Left lung (tissue), 10 donors: ENCODE results near the gene NMRAL1. TPM values are rescaled to one million over a fixed set of nuclear protein-coding genes. Genes with fewer than 3 reads are reported as not detected.
A peak's percentile ranks its signal among the peaks of the same experiment; 100 is the strongest.

Experiments used
- ATAC-seq: fragments of 200-7000 bp; cut with Tn5 transposase; one replicate; pipeline ENCODE4 v1.9.1; 2020; ENCODE audit warnings: moderate library complexity
- DNase-seq, 4 donors: peaks; one replicate each; pipeline ENCODE4 v3.0.0-alpha.2; 2013 to 2020
- H3K27ac ChIP-seq, 2 donors: fragments of 200-600 bp; sonication (generic) in 1 of 2; one replicate each; pipeline versions ENCODE4 v1.5.0 to v1.8.0; 2020 to 2021
- H3K27me3 ChIP-seq, 2 donors: fragments of 200-600 bp; sonication (generic) in 1 of 2; one replicate each; pipeline versions ENCODE4 v1.5.0 to v1.8.0; 2020 to 2021
- H3K36me3 ChIP-seq, 2 donors: fragments of 200-600 bp; sonication (generic) in 1 of 2; one replicate each; pipeline versions ENCODE4 v1.5.0 to v1.8.0; 2020 to 2021
- H3K4me1 ChIP-seq, 2 donors: fragments of 200-600 bp; one replicate each; pipeline ENCODE4 v1.8.0; 2021
- H3K4me3 ChIP-seq, 2 donors: fragments of 200-600 bp; sonication (generic) in 1 of 2; one replicate each; pipeline versions ENCODE4 v1.5.0 to v1.8.0; 2020 to 2021; ENCODE audit warnings: mild to moderate bottlenecking in 1 of 2
- H3K9me3 ChIP-seq, 2 donors: fragments of 200-600 bp; sonication (generic) in 1 of 2; one replicate each; pipeline versions ENCODE4 v1.5.0 to v1.8.0; 2020 to 2021
- CTCF ChIP-seq, 2 donors: fragments of 200-600 bp; sonication (generic) in 1 of 2; IDR thresholded peaks; one replicate each; pipeline versions ENCODE4 v1.5.0 to v1.8.0; 2021; ENCODE audit warnings: antibody characterized with exemption in 2 of 2
- intact Hi-C, 2 donors: fragments of 100-400 bp; cut with DNase I; formaldehyde crosslinking; loops; one replicate each; pipeline versions ENCODE4 v1.11.2 to v1.14.2; 2022
- polyA plus RNA-seq, 6 donors: library from polyadenylated mRNA; unstranded; fragments of 120-200 nt; gene quantifications; one replicate each; pipeline ENCODE4 v1.2.1, GENCODE V29; 2013; ENCODE audit not compliant: insufficient read length in 6 of 6
- total RNA-seq, 2 donors: library from RNA; stranded (reverse); fragmentation: NEBNext Ultra II Directional; extraction: Animal tissue kit (Norgen Biotek cat#: 25700); gene quantifications; one replicate each; pipeline ENCODE4 v1.2.1, GENCODE V29; 2021
- donor health status: DM: no; HTN: yes; CAD: no.
- donor health status: DM: no; HTN: no; CAD: no.

Gene NMRAL1
- total and polyA plus RNA-seq, 8 donors = 31.4 to 50.0 (median 38.9) TPM

- H3K9me3 ChIP-seq = no peaks in the 10 kb centered on the region
- H3K4me1 ChIP-seq = peaks cover 16 to 39% of the 10 kb centered on the region in 2 donors
- no peak for TF ChIP-seq CTCF (IDR thresholded peaks at IDR 0.05)
- H3K27me3 ChIP-seq = no peaks in the 10 kb centered on the region
- DNase-seq (no peak), ATAC-seq (no peak)
- no peak overlapping the region for H3K27ac ChIP-seq
- H3K36me3 ChIP-seq = peaks cover 0 to 22% of the 10 kb centered on the region in 2 donors
- H3K4me3 ChIP-seq = no peak overlapping the region
- intact Hi-C loops = no loop called here
These were observed 24.2 kb upstream of the NMRAL1 start for GRCh38 chr16:4498546-4499195.

DNA sequence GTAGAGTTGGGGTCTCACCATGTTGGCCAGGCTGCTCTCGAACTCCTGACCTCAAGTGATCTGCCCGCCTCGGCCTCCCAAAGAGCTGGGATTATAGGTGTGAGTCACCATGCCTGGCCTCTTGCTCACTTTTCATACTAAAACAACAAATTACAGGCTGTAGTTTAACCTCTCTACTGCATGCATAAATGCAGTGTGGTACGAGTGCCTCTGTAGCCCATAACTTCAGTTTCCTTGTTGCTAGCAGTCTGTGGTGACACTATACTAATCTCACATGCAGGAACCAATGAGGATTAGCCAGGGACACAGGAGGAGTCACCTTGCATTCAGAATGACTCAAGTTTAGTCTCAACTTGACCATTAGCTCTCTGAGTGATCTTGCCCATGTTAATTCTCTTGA is 21.9 kb upstream of the NMRAL1 start:
- H3K9me3 ChIP-seq = no peaks in the 10 kb centered on the region
- no peaks in the 10 kb centered on the region for H3K27me3 ChIP-seq
- ATAC-seq (no peak), DNase-seq (no peak)
- no peak for TF ChIP-seq CTCF (IDR thresholded peaks at IDR 0.05)
- no peak overlapping the region for H3K27ac ChIP-seq
- peaks cover 13 to 27% of the 10 kb centered on the region in 2 donors for H3K4me1 ChIP-seq
- H3K36me3 ChIP-seq = peaks cover 0 to 26% of the 10 kb centered on the region in 2 donors
- intact Hi-C loops = no loop called here
- no peak overlapping the region for H3K4me3 ChIP-seq

GRCh38 chr16:4495766-4496165 is 21.3 kb upstream of the NMRAL1 start:
- no peak for ATAC-seq

DNA sequence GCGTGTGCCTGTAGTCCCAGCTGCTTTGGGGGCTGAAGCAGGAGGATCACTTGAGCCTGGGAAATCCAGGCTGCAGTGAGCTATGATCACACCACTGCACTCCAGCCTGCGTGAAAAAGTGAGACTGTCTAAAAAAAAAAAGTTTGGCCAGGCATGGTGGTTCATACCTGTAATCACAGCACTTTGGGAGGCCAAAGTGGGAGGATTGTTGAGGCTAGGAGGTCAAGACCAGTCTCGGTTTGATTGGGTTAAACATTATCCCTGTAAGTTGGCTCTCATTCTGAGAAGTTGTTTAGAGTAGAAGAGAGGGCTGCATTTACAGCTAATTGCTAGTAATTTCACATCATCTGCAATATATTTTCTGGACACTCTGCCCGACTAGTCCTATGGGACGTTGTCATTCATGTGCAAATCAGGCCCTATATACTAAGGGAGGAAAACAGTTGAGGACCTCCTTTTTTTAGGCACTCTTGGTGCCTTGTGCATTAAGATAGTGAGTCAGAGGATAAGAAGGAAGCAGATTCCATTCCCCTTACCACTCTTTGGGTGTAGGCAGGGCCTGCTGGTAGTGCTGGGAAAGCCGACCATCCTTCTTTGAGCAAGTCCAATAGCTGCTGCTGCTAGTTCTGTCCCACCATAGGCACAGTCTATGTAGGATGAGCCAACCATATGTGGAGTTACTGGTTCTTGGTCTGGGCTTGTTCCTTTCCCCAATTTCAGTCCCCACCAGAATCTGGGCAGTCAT is 20.5 kb upstream of the NMRAL1 start:
- intact Hi-C loops = no loop called here
- no peak for DNase-seq
- H3K27me3 ChIP-seq = no peaks in the 10 kb centered on the region
- peak; percentile 76 for ATAC-seq
- H3K4me3 ChIP-seq = no peak overlapping the region
- H3K36me3 ChIP-seq = peaks cover 0 to 26% of the 10 kb centered on the region in 2 donors
- no peak for TF ChIP-seq CTCF (IDR thresholded peaks at IDR 0.05)
- peak overlapping the region in 1 of 2 donors; percentile 6 for H3K27ac ChIP-seq
- H3K4me1 ChIP-seq = peaks cover 0 to 14% of the 10 kb centered on the region in 2 donors
- no peaks in the 10 kb centered on the region for H3K9me3 ChIP-seq

More at GRCh38 chr16:4495766-4496165, 21.3 kb upstream of the NMRAL1 start:
- Histone ChIP-seq H3K36me3 (peaks cover 0 to 26% of the 10 kb centered on the region in 2 donors), H3K4me1 (peaks cover 8 to 23% of the 10 kb centered on the region in 2 donors), H3K4me3 (no peak overlapping the region), H3K27me3 (no peaks in the 10 kb centered on the region), H3K27ac (peak overlapping the region in 1 of 2 donors; percentile 6), H3K9me3 (no peaks in the 10 kb centered on the region)
- intact Hi-C loops = no loop called here
- TF ChIP-seq CTCF (IDR thresholded peaks at IDR 0.05) = no peak
- DNase-seq = no peak

GRCh38 chr16:4491898-4492297 is 17.5 kb upstream of the NMRAL1 start:
- Histone ChIP-seq H3K27me3 (no peaks in the 10 kb centered on the region), H3K4me3 (no peak overlapping the region), H3K9me3 (no peaks in the 10 kb centered on the region), H3K36me3 (peaks cover 0 to 26% of the 10 kb centered on the region in 2 donors), H3K4me1 (peaks cover 8 to 38% of the 10 kb centered on the region in 2 donors), H3K27ac (no peak overlapping the region)
- DNase-seq (no peak), ATAC-seq (no peak)
- intact Hi-C loops = no loop called here
- no peak for TF ChIP-seq CTCF (IDR thresholded peaks at IDR 0.05)
